ENCODE measurements around the gene ZBTB49. TPM values are rescaled to one million over a fixed set of nuclear protein-coding genes. Genes with fewer than 3 reads are reported as not detected.
"Not testable (repeated sequence)": the region's sequence is repeated elsewhere in the genome, so short reads cannot be mapped to it uniquely, and the experiment has no call there.

The ZBTB49 gene
- total RNA-seq, 1 donor = 6.8 TPM

DNA sequence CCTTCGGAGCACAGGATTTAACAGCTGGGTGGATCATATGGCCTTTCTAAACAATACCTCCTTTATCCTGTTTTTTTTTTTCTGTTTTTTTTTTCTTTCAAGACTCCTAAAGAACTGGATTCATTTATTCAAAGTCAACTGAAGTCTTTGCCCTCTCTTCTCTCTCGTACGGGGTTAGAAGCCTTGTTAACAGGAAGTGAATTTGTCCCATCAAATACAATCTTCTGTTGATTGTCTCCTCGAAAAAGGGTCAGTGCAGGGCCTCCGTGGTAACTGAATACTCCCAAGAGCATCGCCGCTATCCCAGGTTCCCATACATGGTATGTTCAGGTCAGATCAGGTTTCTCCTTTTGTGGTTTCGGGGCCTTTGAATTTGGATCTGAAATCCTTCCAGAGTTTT lies 40.2 kb upstream of the ZBTB49 start:
- no peak for DNase-seq (ENCODE audit: low read depth)
- H3K4me3 ChIP-seq (ENCODE audit: low read depth, low read length) = no peak overlapping the region
- TF ChIP-seq CTCF (IDR thresholded peaks at IDR 0.05; ENCODE audit: insufficient read depth, low read length) = no peak

DNA sequence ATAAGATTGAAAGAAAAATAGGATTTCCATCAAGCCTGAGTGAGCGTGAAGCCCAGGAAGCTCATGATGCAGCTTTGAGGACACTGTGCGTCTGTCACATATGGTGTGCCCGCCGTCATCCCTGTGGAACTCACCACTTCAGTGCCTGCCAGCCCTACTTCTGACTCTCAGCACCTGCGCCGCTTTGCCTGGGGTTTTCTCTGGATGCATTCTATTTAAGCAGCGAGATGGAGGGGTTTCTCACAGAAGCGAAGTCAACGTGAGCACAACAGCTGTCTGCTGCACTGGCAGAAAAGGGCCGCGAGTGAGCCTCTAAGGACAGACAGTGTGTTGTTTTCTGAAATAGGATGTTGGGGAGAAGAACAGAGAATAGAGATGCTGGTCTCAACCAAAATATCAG lies 35.9 kb upstream of the ZBTB49 start:
- DNase-seq (ENCODE audit: low read depth) = no peak
- TF ChIP-seq CTCF (IDR thresholded peaks at IDR 0.05; ENCODE audit: insufficient read depth, low read length) = no peak

GRCh38 chr4:4254666-4255065 lies 35.4 kb upstream of the ZBTB49 start:
- no peak for DNase-seq (ENCODE audit: low read depth)
- TF ChIP-seq CTCF (IDR thresholded peaks at IDR 0.05; ENCODE audit: insufficient read depth, low read length) = no peak
- H3K4me3 ChIP-seq (ENCODE audit: low read depth, low read length) = no peak overlapping the region

More for the DNA sequence above, 35.9 kb upstream of the ZBTB49 start:
- H3K4me3 ChIP-seq (ENCODE audit: low read depth, low read length) = no peak overlapping the region

- no peak for DNase-seq (ENCODE audit: low read depth)
- no peak overlapping the region for H3K4me3 ChIP-seq (ENCODE audit: low read depth, low read length)
- no peak for TF ChIP-seq CTCF (IDR thresholded peaks at IDR 0.05; ENCODE audit: insufficient read depth, low read length)
Measured at GRCh38 chr4:4256799-4257198, 33.3 kb upstream of the ZBTB49 start.

GRCh38 chr4:4257705-4258104 lies 32.3 kb upstream of the ZBTB49 start:
- DNase-seq (ENCODE audit: low read depth); H3K4me3 ChIP-seq (ENCODE audit: low read depth, low read length): not testable (repeated sequence)

DNA sequence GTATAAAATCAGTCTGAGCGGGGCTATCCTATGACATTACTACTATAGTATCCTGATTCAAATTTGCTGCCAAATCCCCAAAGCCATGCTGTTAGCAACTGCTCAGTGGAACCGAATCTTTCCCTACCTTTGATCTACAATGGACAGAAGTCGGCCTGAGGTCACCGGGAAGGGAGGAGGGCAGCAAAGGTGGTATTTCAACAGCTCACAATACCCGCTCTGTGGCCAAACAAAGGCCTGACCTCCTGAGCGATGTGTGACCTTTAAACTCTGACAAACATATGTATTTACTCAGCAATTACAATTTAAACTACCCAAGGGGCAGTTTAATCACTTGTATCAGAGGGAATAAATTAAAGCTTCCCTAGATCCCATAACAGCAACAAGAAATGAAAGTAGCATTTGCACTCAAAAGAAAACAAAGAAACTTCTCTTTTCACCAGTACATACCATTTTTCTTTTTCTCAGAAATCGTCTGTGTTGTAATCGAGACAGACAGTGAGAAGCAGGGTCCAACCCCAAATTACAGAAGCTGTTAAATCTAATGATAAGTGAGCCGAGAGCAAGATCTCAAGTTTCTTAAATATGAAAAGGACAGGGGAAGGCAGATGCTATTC lies 30.5 kb upstream of the ZBTB49 start:
- no peak for TF ChIP-seq CTCF (IDR thresholded peaks at IDR 0.05; ENCODE audit: insufficient read depth, low read length)
- no peak overlapping the region for H3K4me3 ChIP-seq (ENCODE audit: low read depth, low read length)
- no peak for DNase-seq (ENCODE audit: low read depth)

DNA sequence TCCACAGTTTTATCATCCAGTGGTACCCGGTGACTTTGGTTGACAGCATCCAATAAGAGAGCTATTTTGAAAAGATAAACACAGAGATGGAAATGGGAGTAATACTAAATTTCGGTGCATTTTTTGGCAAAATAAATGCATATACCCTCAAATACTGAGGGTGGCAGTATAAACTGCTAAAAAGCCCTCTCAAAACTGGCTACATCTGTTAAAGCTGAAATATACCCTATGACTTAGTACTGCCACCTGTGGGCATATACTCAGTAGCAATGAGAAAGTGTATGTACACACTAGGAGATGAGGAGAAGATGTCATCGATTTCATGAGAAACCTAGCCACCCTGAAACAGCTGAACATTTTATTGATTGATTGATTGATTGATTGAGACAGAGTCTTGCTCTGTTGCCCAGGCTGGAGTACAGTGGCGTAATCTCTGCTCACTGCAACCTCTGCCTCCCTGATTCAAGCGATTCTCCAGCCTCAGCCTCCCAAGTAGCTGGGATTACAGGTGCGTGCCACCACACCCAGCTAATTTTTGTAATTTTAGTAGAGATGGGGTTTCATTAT lies 29.8 kb upstream of the ZBTB49 start:
- peak; percentile 50 for TF ChIP-seq CTCF (IDR thresholded peaks at IDR 0.05; ENCODE audit: insufficient read depth, low read length)
- no peak overlapping the region for H3K4me3 ChIP-seq (ENCODE audit: low read depth, low read length)
- DNase-seq (ENCODE audit: low read depth) = peak; percentile 74

Data from fibroblast of the aortic adventitia (primary cell).